GM19035 (cell line): ENCODE data around the gene CFAP52.
"Not testable (repeated sequence)": the region's sequence is repeated elsewhere in the genome, so short reads cannot be mapped to it uniquely, and the experiment has no call there.

ENCODE experiments used
- ATAC-seq: cut with Tn5 transposase; IDR thresholded peaks from one replicate; pipeline ENCODE4 v1.9.1; 2021; ENCODE audit not compliant: unreplicated experiment

Gene CFAP52, protein sequence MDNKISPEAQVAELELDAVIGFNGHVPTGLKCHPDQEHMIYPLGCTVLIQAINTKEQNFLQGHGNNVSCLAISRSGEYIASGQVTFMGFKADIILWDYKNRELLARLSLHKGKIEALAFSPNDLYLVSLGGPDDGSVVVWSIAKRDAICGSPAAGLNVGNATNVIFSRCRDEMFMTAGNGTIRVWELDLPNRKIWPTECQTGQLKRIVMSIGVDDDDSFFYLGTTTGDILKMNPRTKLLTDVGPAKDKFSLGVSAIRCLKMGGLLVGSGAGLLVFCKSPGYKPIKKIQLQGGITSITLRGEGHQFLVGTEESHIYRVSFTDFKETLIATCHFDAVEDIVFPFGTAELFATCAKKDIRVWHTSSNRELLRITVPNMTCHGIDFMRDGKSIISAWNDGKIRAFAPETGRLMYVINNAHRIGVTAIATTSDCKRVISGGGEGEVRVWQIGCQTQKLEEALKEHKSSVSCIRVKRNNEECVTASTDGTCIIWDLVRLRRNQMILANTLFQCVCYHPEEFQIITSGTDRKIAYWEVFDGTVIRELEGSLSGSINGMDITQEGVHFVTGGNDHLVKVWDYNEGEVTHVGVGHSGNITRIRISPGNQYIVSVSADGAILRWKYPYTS

DNA sequence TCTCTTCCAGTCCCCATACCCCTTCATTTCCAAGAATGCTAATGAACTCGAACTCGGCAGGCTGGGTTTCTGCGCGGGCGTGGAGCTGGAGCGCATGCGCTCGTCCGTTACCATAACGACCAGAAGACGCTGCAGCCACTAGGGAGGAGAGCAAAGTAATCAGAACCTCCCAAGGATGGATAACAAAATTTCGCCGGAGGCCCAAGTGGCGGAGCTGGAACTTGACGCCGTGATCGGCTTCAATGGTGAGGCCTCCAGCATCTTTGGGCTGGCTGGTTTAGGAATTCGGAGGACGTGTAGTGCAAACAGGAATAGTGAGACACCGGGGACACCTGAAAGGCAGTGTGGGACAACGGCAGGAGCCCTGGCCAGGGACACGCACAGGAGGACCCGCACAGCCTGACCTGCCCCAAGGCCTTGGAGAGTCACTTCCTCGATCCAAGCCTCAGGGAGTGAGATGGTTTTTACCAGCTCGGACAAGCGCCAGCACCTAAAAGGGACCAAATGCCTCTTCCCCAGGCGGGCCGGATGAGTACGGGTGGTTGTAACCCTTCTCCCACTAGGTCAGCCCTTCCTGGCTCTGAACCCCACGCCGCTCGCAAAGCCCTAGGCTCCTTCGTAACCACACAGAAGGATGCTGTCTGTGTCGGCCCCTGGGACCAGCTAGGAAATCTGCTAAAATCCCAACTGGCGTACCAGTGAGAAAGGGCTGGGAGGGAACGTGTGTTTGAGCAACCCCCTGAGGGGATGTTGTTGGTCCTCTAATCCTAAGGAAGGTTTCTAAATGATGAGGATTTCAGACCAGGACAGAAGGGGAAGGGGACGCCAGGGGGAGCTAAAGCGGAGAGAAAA lies at the start of gene CFAP52:
Gene CFAP52 (plus strand): TSS at position 122 of the 852 bp plus-strand sequence. CDS start 54 bp downstream, at position 176.
- ATAC-seq, result no peak

DNA sequence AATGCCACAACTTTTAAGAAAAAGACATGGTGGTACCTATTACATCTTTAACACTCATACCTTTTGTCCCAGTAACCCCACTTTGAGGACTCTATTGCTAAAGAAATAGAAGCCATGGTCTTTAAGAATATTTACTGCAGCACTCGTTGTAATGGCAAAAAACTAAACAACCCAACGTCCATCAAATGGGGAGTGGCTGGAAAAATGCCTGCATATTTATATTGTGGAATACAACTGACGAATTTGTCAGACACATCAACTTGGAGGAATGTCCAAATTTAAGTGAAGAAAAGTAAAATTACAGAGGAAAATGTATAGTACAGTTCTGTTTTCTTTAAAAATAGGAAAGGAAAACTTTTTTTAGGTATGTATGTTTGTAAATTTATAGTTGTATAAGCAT lies 48.7 kb upstream of the CFAP52 start:
- ATAC-seq, result no peak

DNA sequence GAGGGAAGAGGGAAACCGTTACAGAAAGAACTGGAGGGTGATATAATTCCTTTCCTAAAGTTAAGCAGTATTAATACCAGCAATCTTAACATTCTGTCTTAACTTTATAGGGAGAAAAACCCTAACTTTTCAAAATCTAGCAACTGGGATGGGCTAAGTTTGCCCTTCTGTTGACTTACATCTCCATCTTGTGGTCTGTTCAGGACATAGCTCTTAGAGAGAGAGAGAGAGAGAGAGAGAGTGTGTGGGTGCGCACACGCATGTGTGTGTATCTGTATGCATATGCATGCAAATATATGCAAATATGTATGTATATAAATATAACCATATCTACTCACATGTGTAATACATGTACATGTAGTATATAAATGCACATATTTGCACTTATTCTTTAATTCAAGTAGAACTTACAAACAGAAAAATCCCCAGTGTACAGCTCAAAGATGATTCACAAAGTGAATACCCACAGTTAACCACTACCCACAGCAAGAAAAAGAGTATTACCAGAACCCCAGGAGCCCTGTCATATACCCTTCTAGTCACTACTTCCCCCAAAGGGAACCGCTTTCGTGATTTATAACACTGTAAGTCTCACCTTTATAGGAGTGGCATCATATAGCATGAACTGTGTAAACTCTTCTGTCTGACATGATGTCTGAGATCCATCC lies 47.3 kb upstream of the CFAP52 start:
- ATAC-seq, result no peak

DNA sequence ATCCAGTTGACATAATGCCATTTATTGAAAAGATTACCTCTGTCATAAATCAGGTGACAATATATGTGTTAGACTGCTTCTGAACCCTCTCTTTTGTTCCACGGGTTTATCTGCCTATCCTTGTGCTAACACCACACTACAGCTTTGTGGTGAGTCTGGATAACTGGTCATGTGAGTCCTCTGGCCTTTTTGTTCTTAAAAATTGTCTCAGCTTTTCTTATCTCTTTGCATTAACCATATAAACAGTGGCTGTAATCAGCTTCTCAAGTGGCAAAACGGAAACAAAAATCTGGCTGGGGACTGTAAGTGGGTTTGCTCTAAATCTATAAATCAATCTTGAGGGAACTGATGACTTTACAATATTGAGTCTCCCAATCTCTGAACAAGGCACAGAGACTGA lies 45.4 kb upstream of the CFAP52 start:
- ATAC-seq, result no peak

DNA sequence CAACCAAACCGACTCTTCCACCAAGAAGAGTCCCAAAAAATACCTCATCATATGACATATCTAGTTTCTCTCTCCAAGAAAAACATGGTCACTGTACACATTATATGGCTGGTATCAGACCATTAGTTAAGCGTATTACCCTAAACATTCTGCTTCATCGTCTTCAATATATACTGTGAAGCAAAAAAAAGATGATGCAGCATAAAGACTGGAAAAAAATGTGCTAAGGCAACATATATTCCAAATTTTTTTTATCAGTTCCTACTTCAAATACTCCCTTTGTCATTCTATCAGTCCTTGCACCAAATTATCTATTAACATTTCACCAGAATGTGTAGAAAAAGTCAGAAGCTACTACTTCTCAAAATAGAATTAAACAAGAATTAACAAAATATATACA lies 43.7 kb upstream of the CFAP52 start:
- ATAC-seq, result no peak

DNA sequence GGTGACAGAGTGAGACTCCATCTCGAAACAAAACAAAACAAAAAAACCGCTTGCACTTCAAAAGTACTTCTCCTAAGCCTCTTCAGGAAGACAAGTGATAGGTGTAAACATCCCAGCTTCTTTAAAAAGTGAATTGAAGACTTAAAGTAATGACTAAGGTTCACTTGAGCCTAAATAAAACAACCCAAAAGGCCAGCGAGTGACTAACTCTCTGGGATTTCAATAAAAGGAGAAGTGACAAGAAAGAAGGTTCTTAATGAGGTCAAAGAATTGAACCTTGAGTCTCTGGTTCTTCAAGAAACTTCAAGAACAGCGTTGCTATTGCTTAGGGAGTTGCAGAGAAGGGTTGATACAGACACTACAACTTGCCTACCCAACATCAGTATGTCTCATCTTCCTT lies 43.0 kb upstream of the CFAP52 start:
- ATAC-seq, result no peak

DNA sequence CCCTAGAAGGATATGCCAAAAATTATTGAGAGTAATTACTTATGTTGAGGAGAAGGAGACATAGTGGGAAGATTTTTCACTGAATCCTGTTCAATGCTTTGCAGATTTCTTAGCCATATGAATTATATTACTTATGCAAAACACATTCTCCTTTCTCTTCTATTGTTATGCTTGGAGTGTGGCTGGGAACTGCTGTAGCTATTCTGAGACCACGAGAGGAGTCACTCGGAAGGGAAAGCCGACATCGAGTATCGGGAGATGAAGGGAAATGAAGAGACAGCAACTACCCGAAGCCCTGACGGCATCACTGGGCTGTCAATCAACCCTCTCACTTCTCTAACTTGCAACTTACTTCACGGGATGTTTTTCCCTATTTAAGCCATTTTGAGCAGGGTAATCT lies 40.4 kb upstream of the CFAP52 start:
- ATAC-seq, result no peak

DNA sequence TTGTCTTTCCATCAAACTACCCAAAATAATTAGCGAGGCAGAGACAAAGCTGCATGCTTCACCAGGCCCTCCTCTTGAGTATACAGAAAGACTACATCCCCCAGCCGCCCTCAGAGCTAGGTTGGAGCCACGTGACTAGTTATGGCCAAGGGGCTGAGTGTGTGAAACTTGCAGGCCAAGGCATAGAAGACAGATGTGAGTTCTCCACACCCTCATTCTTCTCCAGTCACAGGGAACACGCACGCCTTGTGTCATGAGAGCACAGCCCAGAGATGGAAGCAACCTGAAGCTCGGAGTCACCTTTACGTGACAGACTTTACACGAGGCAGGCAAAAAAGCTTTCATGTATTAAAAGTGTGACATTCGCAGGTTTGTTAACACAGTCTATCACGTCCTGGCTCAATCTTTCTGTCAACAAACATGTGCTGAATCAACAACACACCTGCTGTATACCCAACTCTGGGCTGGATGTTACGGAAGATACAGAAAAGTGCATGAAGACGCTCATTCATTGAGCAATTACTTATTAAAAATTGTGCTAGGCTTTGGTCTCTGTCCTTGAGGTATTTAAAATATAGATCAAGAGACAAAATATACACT lies 39.2 kb upstream of the CFAP52 start:
- no peak for ATAC-seq

DNA sequence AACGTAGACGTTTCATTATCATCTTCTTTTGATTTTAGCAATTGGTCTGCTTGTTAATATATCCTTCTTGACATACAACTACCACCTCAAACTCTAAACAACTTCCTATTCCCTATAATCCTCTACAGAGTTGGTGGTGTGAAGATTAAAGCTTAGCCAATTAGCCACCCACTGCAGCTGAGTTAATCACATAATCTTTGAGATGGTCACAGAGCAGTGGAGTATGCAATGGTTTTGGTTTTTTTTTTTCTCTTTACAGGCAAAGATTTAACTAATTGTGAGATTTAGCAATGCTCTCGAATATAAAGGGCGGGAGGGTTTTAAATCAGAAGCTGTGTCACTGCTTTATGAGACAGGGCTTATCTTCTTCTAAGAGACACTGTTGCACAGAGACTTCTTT lies 37.8 kb upstream of the CFAP52 start:
- ATAC-seq, result no peak

DNA sequence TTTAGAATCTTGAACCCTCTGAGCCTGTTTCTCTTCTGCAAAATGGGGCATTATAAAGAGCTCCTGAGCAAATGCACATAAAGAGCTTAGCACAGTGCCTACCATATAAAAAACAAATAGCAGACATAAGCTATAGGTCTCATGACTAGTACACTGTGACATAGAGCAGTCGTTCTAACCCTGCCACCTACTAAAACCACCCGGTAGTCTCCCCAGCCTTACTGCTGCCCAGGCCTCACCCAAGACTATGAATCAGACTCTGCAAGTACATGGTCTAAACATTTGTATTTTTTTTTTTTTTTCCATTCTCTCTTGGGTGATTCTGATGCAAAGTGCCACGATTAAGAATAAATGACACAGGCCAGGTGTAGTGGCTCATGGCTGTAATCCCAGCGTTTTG lies 34.7 kb upstream of the CFAP52 start:
- no peak for ATAC-seq

DNA sequence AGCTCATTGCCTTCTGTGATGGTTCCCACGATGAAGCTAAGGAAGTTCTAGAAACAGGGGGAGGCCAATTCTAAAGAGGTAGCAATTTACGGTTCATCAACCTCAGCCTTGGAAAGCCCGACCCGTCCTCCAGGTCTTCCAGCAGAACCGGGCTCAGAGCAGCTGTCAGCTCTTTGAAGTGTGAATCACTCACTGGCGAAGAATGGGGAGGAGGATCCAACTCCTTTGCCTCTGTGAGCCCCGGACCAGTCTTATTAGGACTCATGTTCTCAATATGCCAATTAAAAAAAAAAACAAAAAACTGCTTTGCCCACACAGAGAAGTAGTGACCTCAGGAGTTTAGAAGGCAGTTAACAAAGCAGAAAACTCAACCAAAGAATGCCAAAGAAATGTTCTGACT lies 32.2 kb upstream of the CFAP52 start:
- no peak for ATAC-seq

DNA sequence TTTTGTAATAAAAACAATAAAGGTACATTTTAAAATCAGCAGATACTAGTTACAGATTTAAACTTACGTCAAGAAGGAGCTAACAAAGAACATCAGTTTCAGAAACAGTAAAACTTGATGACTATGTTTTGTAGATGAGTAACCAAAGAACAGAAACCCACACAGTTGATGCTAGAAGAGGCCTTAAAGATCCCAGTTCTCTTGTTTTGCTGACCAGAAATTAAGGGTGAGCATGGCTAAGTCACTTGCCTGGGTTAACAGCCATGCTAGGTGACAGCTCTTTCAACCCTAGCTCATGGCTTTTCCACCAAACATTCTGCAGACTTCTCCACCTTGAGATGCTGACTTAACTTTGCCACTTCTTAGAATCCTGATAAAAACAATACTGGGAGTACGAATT lies 27.2 kb upstream of the CFAP52 start:
- no peak for ATAC-seq

DNA sequence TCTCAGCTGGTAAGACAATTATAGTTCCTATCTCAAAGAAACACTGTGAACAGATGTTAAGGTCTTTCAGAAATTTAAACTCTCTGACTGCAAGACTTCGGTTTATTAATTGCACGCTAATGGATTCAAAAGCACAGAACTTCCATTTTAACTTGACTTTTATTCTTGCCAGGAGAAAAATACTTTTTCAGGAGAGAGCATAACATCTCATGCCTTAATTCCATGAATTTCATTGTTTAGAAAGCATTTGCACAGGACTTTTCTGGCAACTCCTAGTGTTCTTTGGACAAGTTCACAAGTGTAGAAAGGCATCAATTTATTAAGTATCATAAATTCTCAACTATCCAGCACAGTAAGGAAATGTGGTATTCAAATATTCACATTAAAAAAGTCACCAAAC lies 23.3 kb upstream of the CFAP52 start:
- no peak for ATAC-seq

DNA sequence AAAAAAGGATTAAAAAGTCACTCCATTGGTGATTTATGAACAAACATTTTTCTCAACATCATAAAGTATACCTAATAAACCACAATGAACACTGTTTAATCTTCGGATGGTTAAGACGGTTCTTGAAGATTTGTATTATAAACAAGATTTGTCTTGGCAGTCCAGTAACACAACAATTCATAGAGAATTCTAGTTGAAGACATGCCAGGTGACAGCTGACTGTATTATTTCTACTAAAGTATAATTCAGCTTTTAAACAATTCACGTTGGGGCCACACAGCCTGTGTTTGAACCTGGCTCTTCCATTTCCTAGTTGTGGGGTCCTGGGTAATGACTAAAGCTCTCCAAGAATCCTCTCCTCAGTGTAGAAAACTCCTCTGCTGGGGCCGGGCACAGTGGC lies 22.8 kb upstream of the CFAP52 start:
- ATAC-seq, result no peak

DNA sequence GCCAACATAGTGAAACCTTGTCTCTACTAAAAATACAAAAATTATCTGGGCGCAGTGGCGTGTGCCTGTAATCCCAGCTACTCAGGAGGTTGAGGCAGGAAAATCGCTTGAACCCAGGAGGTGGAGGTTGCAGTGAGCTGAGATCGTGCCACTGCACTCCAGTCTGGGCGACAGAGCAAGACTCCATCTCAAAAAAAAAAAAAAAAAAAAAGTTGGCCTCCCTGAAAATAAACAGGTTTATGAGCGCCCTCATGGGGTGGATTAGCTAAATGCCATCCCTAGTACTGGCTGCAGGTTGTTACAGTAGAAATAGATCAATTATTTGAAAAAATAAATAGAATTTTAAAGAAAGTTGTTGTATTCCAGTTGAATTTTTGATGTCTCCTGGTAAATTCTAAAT lies 21.7 kb upstream of the CFAP52 start:
- not testable (repeated sequence) for ATAC-seq

DNA sequence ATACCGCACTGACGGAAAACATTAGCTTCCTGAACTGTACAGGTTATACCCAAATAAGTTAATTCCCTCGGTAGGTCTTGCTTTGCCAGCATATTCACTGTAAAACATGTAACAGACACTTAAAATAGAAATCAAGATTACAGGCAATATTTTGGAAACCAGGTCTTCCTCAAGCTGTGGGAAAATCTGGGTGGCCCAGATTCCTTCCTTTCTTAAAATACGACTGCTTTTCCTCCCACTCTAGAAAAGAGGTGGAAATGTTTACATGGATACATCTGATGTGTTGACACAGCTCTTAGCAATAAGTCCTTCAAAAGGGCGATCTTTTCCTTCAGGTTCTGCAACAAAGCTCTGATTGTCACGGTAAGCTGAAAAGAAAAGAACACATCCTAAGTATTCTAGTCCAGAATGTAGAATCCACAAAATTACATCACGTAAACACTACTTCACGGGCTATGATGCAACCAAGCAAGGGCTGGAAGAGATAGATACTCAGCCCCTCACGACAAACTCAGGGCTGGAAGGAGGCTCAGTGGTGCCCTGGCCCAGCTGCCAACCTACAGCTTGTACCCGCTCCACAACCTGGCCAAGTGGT lies 19.2 kb upstream of the CFAP52 start:
- no peak for ATAC-seq

DNA sequence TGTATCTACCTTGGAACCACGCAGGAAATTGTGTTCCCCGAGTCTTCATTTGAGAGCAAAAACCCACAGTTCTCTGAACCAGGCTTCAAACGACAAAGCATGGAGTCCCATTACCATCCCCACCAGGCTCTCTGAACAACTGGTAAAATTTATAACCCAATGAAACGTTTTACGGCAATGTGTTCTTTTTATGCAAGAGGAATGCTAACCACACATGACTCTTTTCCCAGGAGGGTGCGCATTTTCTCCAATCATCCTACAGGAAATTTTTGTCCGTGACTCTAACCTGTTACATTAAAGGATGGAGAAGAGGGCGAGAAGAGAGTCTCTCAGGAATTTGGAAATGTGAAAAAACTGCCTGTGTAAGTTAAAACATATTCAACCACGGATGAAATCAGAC lies 18.6 kb upstream of the CFAP52 start:
- ATAC-seq, result no peak

DNA sequence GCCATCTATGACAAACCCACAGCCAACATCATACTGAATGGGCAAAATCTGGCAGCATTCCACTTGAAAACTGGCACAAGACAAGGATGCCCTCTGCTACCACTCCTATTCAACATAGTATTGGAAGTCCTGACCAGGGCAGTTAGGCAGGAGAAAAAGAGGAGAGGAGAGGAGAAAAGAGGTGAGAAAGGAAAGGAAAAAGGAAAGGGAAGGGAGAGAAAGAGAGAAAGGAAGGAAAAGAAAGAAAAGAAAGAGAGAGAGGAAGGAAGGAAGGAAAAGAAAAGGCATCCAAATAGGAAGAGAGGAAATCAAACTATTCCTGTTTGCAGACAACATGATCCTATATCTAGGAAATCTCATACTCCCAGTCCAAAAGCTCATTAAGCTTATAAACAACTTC lies 12.3 kb upstream of the CFAP52 start:
- ATAC-seq, result no peak

DNA sequence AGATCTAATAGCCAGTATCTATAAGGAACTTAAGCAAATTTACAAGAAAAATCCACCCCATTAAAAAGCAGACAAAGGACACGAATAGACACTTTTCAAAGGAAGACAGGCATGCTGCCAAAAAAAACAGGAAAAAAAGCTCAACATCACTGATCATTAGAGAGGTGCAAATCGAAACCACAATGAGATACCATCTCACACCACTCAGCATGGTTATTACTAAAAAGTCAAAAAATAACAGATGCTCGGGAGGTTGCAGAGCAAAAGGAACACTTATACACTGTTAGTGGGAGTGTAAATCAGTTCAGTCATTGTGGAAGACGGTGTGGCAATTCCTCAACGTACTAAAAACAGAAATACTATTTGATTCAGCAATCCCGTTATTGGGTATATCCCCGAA lies 10.4 kb upstream of the CFAP52 start:
- no peak for ATAC-seq

DNA sequence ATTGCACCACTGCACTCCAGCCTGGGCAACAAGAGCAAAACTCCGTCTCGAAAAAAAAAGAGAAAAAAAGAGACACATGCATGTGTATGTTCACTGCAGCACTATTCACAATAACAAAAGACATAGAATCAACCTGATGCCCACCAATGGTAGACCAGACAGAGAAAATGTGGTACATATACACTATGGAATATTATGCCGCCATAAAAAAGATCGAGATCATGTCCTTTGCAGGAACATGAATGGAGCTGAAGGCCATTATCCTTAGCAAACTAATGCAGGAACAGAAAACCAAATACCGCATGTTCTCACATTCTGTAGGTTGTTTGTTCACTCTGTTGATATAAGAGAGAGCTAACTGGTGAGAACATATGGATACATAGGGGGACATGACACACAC lies 9.7 kb upstream of the CFAP52 start:
- ATAC-seq, result not testable (repeated sequence)

DNA sequence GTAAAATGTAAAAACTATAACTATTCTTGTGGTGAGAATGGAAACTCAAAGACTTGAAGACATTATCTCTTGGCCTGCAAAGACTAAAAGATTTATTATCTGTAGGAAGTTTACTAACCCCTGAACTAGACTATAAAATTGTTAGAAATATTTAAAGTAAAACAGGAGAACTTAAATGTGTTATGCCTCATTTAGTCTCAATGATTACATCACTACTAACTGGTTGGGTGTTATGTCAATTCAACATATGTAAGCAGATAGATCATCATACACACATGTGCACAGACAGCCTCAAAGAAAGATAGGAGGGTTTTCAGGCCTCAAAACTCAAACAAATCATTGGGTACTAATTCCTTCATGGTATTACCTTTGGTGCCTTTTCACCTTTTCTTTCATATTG lies 8.4 kb upstream of the CFAP52 start:
- ATAC-seq, result no peak
